Measurements from ENCODE around the gene KIAA1328.

- TF ChIP-seq POLR2A (IDR thresholded peaks at IDR 0.05; ENCODE audit: low read length) (no peak), MAX (IDR thresholded peaks at IDR 0.05) (no peak), CTCF (IDR thresholded peaks at IDR 0.05) (no peak), RAD21 (conservative IDR thresholded peaks at IDR 0.05 in 1 of 2, IDR thresholded peaks at IDR 0.05 in 1 of 2) (no peak), CEBPB (IDR thresholded peaks at IDR 0.05) (no peak), BHLHE40 (IDR thresholded peaks at IDR 0.05; ENCODE audit: low read depth, low read length) (no peak)
Measured at GRCh38 chr18:36977121-36977520, 148.2 kb downstream of the KIAA1328 start.
